ENCODE results near the gene NCR2. TPM values are rescaled to one million over a fixed set of nuclear protein-coding genes. Genes with fewer than 3 reads are reported as not detected.
A peak's percentile ranks its signal among the peaks of the same experiment; 100 is the strongest.

NCR2 gene
- total and polyA plus RNA-seq, 2 of the 13 experiments (the other 11 are each of a cell fraction or from before 2014, with no cell fraction given) = not detected

- TF ChIP-seq ZBTB34 (CRISPR knock-in tag; IDR thresholded peaks at IDR 0.05) (no peak), POLR2G (IDR thresholded peaks at IDR 0.05; ENCODE audit: low read depth, low read length) (no peak), ZFP82 (CRISPR knock-in tag; IDR thresholded peaks at IDR 0.05; ENCODE audit: borderline replicate concordance) (no peak), AKAP8 (CRISPR knock-in tag; IDR thresholded peaks at IDR 0.05) (no peak), ZNF12 (CRISPR knock-in tag; IDR thresholded peaks at IDR 0.05) (0 out of 2 replicates have a peak, but pooled peaks have one; percentile 13), ZNF446 (CRISPR knock-in tag; IDR thresholded peaks at IDR 0.05) (no peak), CBX1 (IDR thresholded peaks at IDR 0.05; ENCODE audit: low read depth) (peak; percentile 82), ZNF704 (CRISPR knock-in tag; IDR thresholded peaks at IDR 0.05; ENCODE audit: borderline replicate concordance) (no peak), ZBTB26 (CRISPR knock-in tag; IDR thresholded peaks at IDR 0.05; ENCODE audit: borderline replicate concordance) (no peak), TCF7 (IDR thresholded peaks at IDR 0.05; ENCODE audit: low read depth) (no peak), AHR (CRISPR knock-in tag; IDR thresholded peaks at IDR 0.05) (no peak), KDM5B (CRISPR knock-in tag; IDR thresholded peaks at IDR 0.05; ENCODE audit: borderline replicate concordance) (no peak; the same call in 1 of the 2 replicates), ZNF776 (CRISPR knock-in tag; IDR thresholded peaks at IDR 0.05) (0 out of 2 replicates have a peak, but pooled peaks have one; percentile 15), YY1 (IDR thresholded peaks at IDR 0.05; ENCODE audit: insufficient read depth, insufficient replicate concordance, low read depth, low read length) (peak; percentile 65), ETS1 (CRISPR knock-in tag; IDR thresholded peaks at IDR 0.05) (no peak), FLYWCH1 (CRISPR knock-in tag; IDR thresholded peaks at IDR 0.05) (no peak), TFDP1 (CRISPR knock-in tag; IDR thresholded peaks at IDR 0.05; ENCODE audit: borderline replicate concordance) (peak; percentile 38; the same call in 1 of the 2 replicates), BATF2 (CRISPR knock-in tag; IDR thresholded peaks at IDR 0.05) (peak; percentile 59; the same call in 1 of the 2 replicates)
These were observed 16.5 kb upstream of the NCR2 start (continued) for GRCh38 chr6:41318654-41319565.

Measured in HepG2 (cell line).